Adrenal gland (tissue), 12 donors: ENCODE measurements around the gene PIGN. TPM values are rescaled to one million over a fixed set of nuclear protein-coding genes. Genes with fewer than 3 reads are reported as not detected.
"Not testable (repeated sequence)": the region's sequence is repeated elsewhere in the genome, so short reads cannot be mapped to it uniquely, and the experiment has no call there.

Source experiments
- DNase-seq, 7 donors: peaks; one replicate each; pipeline ENCODE4 v3.0.0-alpha.2; 2019 to 2020
- H3K27ac ChIP-seq, 5 donors: fragments of 200-600 bp; sonication (generic) in 4 of 5; 1 replicate in 3 of 5; 2 replicates in 2 of 5; pipeline versions ENCODE4 v1.5.1 to v1.8.0; 2016 to 2020; ENCODE audit warnings: mild to moderate bottlenecking in 1 of 5
- H3K27me3 ChIP-seq: fragments of 200-600 bp; 2 replicates; pipeline ENCODE4 v1.8.0; 2021
- H3K36me3 ChIP-seq, 2 donors: fragments of 200-600 bp; replicated peaks in 1 of 2; 1 replicate in 1 of 2; 2 replicates in 1 of 2; pipeline versions ENCODE4 v1.5.1 to v1.8.0; 2018 to 2022
- H3K4me1 ChIP-seq, 2 donors: fragments of 200-600 bp; replicated peaks in 1 of 2; 1 replicate in 1 of 2; 2 replicates in 1 of 2; pipeline versions ENCODE4 v1.5.1 to v1.8.0; 2018 to 2021
- H3K4me3 ChIP-seq, 4 donors: fragments of 200-600 bp; sonication (generic) in 3 of 4; one replicate each; pipeline ENCODE4 v1.5.1; 2016 to 2018
- H3K9me3 ChIP-seq, 3 donors: fragments of 200-600 bp; sonication (generic) in 1 of 3; replicated peaks in 1 of 3; 1 replicate in 2 of 3; 2 replicates in 1 of 3; pipeline versions ENCODE4 v1.5.1 to v1.8.0; 2016 to 2021
- POLR2A ChIP-seq, 2 donors: fragments of 450-650 bp; IDR thresholded peaks; one replicate each; pipeline ENCODE4 v1.6.1; 2017; ENCODE audit warnings: antibody characterized with exemption in 2 of 2, mild to moderate bottlenecking in 2 of 2, moderate library complexity in 1 of 2
- WGBS, 4 donors: extraction: QIAGEN DNeasy Blood & Tissue Kit in 2 of 4; methylation state at CpG; one replicate each; pipeline versions ENCODE4 v1.1.5 to v1.1.7; 2013 to 2017; 5-methylcytosine and 5-hydroxymethylcytosine counted together
- intact Hi-C, 2 donors: fragments of 100-400 bp; cut with DNase I; formaldehyde crosslinking; loops; one replicate each; pipeline versions ENCODE4 v1.14.1 to v1.15.0; 2022 to 2023
- polyA plus RNA-seq, 3 donors: library from polyadenylated mRNA; stranded (reverse); fragments of 200-250 nt in 2 of 3; fragments of 350-450 nt in 1 of 3; fragmentation: Illumina TruSeq in 1 of 3; extraction: RNeasy Lipid Tissue Mini Kit (QIAGEN cat#74804) in 1 of 3; gene quantifications; one replicate each; pipeline ENCODE4 v1.2.3, GENCODE V29; 2013 to 2014
- total RNA-seq, 9 donors: library from RNA; depleted of rRNA in 4 of 9; stranded (reverse); fragments of >200 nt in 4 of 9; fragments of 120-200 nt in 1 of 9; fragmentation: NEBNext Ultra II Directional in 1 of 9; extraction: Animal tissue kit (Norgen Biotek cat#: 25700) in 1 of 9; gene quantifications; one replicate each; pipeline versions ENCODE4 v1.1.0 to v1.2.4, GENCODE V29; 2013 to 2023
- TF ChIP-seq, protein P1 (sequence below), 6 experiments: fragments of 450-650 bp in 4 of 6; fragments of 200-600 bp in 2 of 6; sonication (generic) in 1 of 6; IDR thresholded peaks; 1 replicate in 5 of 6; 2 replicates in 1 of 6; pipeline versions ENCODE4 v1.5.1 to v1.8.0; 2016 to 2021; ENCODE audit warnings: antibody characterized with exemption in 6 of 6, mild to moderate bottlenecking in 2 of 6, moderate library complexity in 1 of 6
- donor health status: healthy with polysubstance abuse.
- donor health status: Bipolar disorder and iron deficiency.
- donor health status: DM: yes; HTN: yes; CAD: no.
- donor health status: DM: no; HTN: no; CAD: no.
- donor health status: DM: no; HTN: no; CAD: no.
- donor health status: DM: yes; HTN: yes; CAD: no.

PIGN gene
- total and polyA plus RNA-seq, 12 donors, result 4.4 to 50.5 (median 21.7) TPM

DNA sequence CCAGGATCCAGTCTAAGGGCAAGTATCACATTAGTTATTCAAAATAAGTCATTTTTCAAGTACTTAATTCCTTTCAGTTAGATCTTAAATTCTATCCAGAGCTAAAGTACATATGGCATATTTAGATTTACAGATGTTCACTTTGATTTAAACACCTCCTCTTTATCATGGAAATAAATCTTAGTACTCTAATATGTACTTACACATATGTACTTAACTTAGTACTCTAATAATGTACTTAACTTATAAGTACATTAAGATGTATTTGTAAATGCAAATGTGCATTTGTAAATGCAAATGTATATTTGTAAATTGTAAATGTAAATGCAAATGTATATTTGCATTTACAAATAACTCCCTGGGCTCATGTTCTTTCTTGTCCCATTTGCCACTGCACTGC, 14.6 kb downstream of the PIGN start:
- intact Hi-C loops, result no loop called here
- Histone ChIP-seq H3K9me3 (no peaks in the 10 kb centered on the region), H3K27me3 (no peaks in the 10 kb centered on the region), H3K27ac (no peak overlapping the region), H3K4me1 (no peaks in the 10 kb centered on the region), H3K4me3 (no peak overlapping the region), H3K36me3 (no peaks in the 10 kb centered on the region)
- no peak for DNase-seq
- TF ChIP-seq, protein P1, sequence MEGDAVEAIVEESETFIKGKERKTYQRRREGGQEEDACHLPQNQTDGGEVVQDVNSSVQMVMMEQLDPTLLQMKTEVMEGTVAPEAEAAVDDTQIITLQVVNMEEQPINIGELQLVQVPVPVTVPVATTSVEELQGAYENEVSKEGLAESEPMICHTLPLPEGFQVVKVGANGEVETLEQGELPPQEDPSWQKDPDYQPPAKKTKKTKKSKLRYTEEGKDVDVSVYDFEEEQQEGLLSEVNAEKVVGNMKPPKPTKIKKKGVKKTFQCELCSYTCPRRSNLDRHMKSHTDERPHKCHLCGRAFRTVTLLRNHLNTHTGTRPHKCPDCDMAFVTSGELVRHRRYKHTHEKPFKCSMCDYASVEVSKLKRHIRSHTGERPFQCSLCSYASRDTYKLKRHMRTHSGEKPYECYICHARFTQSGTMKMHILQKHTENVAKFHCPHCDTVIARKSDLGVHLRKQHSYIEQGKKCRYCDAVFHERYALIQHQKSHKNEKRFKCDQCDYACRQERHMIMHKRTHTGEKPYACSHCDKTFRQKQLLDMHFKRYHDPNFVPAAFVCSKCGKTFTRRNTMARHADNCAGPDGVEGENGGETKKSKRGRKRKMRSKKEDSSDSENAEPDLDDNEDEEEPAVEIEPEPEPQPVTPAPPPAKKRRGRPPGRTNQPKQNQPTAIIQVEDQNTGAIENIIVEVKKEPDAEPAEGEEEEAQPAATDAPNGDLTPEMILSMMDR (IDR thresholded peaks at IDR 0.05), result no peak
- no peak for TF ChIP-seq POLR2A (IDR thresholded peaks at IDR 0.05)

DNA sequence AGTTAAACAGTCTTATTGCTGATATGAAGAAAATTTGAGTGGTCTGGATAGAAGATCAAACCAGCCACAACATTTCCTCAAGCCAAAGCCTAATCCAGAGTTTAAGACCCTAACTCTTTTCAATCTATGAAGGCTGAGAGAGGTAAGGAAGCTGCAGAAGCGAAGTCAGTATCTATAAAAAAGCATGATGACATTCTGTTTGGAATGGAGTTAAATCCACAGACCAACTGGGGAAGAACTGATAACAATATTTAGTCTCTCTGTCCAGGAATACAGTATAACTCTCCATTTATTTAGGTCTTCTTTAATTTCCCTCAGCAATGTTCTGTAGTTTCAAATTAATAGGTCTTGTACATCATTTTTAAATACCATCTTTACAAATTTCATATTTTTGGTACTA, 16.0 kb downstream of the PIGN start:
- no peaks in the 10 kb centered on the region for H3K36me3 ChIP-seq
- no peaks in the 10 kb centered on the region for H3K4me1 ChIP-seq
- TF ChIP-seq POLR2A (IDR thresholded peaks at IDR 0.05), result no peak
- TF ChIP-seq, protein P1 (IDR thresholded peaks at IDR 0.05), result no peak
- intact Hi-C loops, result no loop called here
- 88 to 97% (median 95%) methylated on average over 1 of the region's 1 CpG for WGBS, 4 donors
- no peaks in the 10 kb centered on the region for H3K9me3 ChIP-seq
- H3K27ac ChIP-seq, result no peak overlapping the region
- no peak for DNase-seq
- no peak overlapping the region for H3K4me3 ChIP-seq
- H3K27me3 ChIP-seq, result no peaks in the 10 kb centered on the region

DNA sequence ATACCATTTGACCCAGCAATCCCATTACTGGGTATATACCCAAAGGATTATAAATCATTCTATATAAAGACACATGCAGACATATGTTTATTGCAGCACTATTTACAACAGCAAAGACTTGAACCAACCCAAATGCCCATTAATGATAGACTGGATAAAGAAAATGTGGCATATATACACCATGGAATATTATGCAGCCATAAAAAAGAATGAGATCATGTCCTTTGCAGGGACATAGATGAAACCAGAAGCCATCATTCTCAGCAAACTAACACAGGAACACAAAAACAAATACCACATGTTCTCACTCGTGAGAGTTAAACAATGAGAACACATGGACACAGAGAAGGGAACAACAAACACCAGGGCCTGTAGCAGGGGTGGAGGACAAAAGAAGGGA, 20.3 kb downstream of the PIGN start:
- H3K4me1 ChIP-seq, H3K4me3 ChIP-seq, H3K27ac ChIP-seq, H3K27me3 ChIP-seq, DNase-seq, H3K36me3 ChIP-seq, H3K9me3 ChIP-seq, intact Hi-C loops: not testable (repeated sequence)
- 89 to 100% (median 96%) methylated on average over 1 of the region's 1 CpG for WGBS, 4 donors

DNA sequence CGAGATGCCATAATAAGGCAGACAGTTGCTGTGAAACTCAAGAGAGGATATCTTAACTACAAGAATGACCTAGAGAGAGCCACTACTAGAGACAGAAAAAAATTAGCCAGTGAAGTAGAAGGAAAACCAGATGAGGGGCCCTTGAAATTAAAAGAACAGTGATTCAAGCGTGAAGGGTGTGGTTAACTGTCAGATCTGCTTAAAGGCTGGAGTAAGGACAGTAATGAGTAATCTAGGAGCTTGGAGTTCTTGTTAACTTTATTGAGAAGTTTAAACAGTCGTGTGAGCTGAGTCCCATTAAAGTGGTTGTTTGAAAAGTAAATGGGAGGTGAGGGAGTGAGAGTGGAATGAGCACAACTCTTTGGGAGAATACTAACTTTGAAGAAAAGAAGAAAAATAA, 21.3 kb downstream of the PIGN start:
- WGBS, 4 donors, result 94 to 96% (median 95%) methylated on average over 3 of the region's 3 CpGs
- no peaks in the 10 kb centered on the region for H3K9me3 ChIP-seq
- no peak for TF ChIP-seq POLR2A (IDR thresholded peaks at IDR 0.05)
- TF ChIP-seq, protein P1 (IDR thresholded peaks at IDR 0.05), result no peak
- intact Hi-C loops, result no loop called here
- no peaks in the 10 kb centered on the region for H3K4me1 ChIP-seq
- H3K4me3 ChIP-seq, result no peak overlapping the region
- H3K27me3 ChIP-seq, result no peaks in the 10 kb centered on the region
- H3K27ac ChIP-seq, result no peak overlapping the region
- DNase-seq, result no peak
- no peaks in the 10 kb centered on the region for H3K36me3 ChIP-seq

DNA sequence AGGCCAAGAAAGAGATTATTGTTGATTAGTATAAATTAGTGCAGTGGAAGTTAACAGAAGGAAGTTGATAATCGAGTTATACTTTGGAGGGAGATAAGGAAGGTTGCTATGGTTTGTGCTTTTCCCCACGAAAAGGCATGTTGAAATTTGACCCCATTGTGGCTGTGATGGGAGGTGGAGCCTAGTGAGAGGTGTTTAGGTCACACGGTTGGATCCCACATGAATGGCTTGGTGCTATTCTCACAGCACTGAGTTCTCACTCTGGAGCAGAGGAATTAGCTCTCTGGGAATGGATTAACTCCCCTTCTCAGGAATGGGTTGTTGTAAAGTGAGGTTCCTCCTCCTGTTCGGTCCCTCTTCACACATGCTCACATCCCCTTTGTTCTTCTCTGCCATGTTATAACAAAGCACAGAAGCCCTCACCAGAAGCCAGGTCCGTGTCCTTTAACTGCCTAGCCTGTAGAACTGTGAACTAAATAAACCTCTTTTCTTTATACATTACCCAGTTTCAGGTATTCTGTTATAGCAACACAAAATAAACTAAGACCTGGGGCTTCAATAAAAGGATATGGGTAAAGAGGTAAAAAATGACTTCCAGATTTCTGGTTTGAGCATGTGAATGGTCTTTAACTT, 21.9 kb downstream of the PIGN start:
- Histone ChIP-seq H3K4me3 (no peak overlapping the region), H3K9me3 (no peaks in the 10 kb centered on the region), H3K27me3 (no peaks in the 10 kb centered on the region), H3K27ac (no peak overlapping the region), H3K36me3 (no peaks in the 10 kb centered on the region), H3K4me1 (no peaks in the 10 kb centered on the region)
- DNase-seq, result no peak
- 66 to 89% (median 76%) methylated on average over 5 of the region's 5 CpGs for WGBS, 4 donors
- TF ChIP-seq POLR2A (IDR thresholded peaks at IDR 0.05), result no peak
- TF ChIP-seq, protein P1 (IDR thresholded peaks at IDR 0.05), result no peak
- intact Hi-C loops, result no loop called here
